SK-N-SH treated with all-trans-retinoic acid at 6 μM for 48 hours (cell line): ENCODE results near the gene TEKT2.

Experiments used
- ATAC-seq: fragments of 200-7000 bp; cut with Tn5 transposase; 3 replicates; pipeline ENCODE4 v1.9.1; 2020; ENCODE audit warnings: mild to moderate bottlenecking, moderate library complexity
- ARNTL ChIP-seq: fragments of 450-650 bp; formaldehyde crosslinking; IDR thresholded peaks from 2 replicates; pipeline ENCODE4 v1.5.0; 2020; ENCODE audit warnings: low read depth, mild to moderate bottlenecking, moderate library complexity, borderline replicate concordance
- BACH2 ChIP-seq: fragments of 250-450 bp; sonication (Bioruptor Pico); IDR thresholded peaks from 2 replicates; pipeline ENCODE4 v1.9.0; 2021; ENCODE audit warnings: mild to moderate bottlenecking, borderline replicate concordance
- CREB5 ChIP-seq: fragments of 250-450 bp; sonication (Bioruptor Pico); IDR thresholded peaks from 2 replicates; pipeline ENCODE4 v1.5.1; 2020; ENCODE audit warnings: low read depth, mild to moderate bottlenecking, moderate library complexity
- CSDC2 ChIP-seq: fragments of 250-450 bp; sonication (Bioruptor Pico); IDR thresholded peaks from 2 replicates; pipeline ENCODE4 v1.5.0; 2020; ENCODE audit warnings: mild to moderate bottlenecking, moderate library complexity
- ESRRG ChIP-seq: fragments of 250-450 bp; sonication (Bioruptor Pico); IDR thresholded peaks from 2 replicates; pipeline ENCODE4 v1.6.1; 2021; ENCODE audit warnings: mild to moderate bottlenecking
- GLIS3 ChIP-seq: fragments of 250-450 bp; sonication (Bioruptor Pico); IDR thresholded peaks from 2 replicates; pipeline ENCODE4 v1.5.0; 2020; ENCODE audit warnings: mild to moderate bottlenecking, moderate library complexity
- ISL1 ChIP-seq: fragments of 250-450 bp; sonication (Bioruptor Pico); IDR thresholded peaks from 2 replicates; pipeline ENCODE4 v2.1.2; 2022; ENCODE audit warnings: mild to moderate bottlenecking, moderate library complexity
- OSR1 ChIP-seq: fragments of 250-450 bp; sonication (Bioruptor Pico); IDR thresholded peaks from 2 replicates; pipeline ENCODE4 v1.8.0; 2022; ENCODE audit warnings: moderate library complexity, mild to moderate bottlenecking, inconsistent platforms
- POU6F1 ChIP-seq: fragments of 250-450 bp; sonication (Bioruptor Pico); IDR thresholded peaks from 2 replicates; pipeline ENCODE4 v1.8.0; 2021; ENCODE audit warnings: low read depth, mild to moderate bottlenecking, moderate library complexity, borderline replicate concordance
- PPARA ChIP-seq: fragments of 250-450 bp; sonication (Bioruptor Pico); IDR thresholded peaks from 2 replicates; pipeline ENCODE4 v1.5.0; 2020; ENCODE audit warnings: mild to moderate bottlenecking, borderline replicate concordance
- RARB ChIP-seq: fragments of 250-450 bp; sonication (Bioruptor Pico); IDR thresholded peaks from 2 replicates; pipeline ENCODE4 v1.8.0; 2021; ENCODE audit warnings: mild to moderate bottlenecking, moderate library complexity
- SNAI2 ChIP-seq: fragments of 250-450 bp; sonication (Bioruptor Pico); IDR thresholded peaks from 2 replicates; pipeline ENCODE4 v1.5.0; 2020; ENCODE audit warnings: mild to moderate bottlenecking, moderate library complexity
- TCF4 ChIP-seq: fragments of 250-450 bp; sonication (Bioruptor Pico); IDR thresholded peaks from 2 replicates; pipeline ENCODE4 v1.8.0; 2021; ENCODE audit warnings: mild to moderate bottlenecking, moderate library complexity, borderline replicate concordance
- TOX ChIP-seq: fragments of 250-450 bp; sonication (Bioruptor Pico); IDR thresholded peaks from 2 replicates; pipeline ENCODE4 v1.8.0; 2021; ENCODE audit warnings: mild to moderate bottlenecking, moderate library complexity, borderline replicate concordance
- TSHZ2 ChIP-seq: fragments of 250-450 bp; sonication (Bioruptor Pico); IDR thresholded peaks from 2 replicates; pipeline ENCODE4 v1.5.0; 2020; ENCODE audit warnings: mild to moderate bottlenecking, moderate library complexity
- ZFP3 ChIP-seq: fragments of 250-450 bp; sonication (Bioruptor Pico); IDR thresholded peaks from 2 replicates; pipeline ENCODE4 v1.5.0; 2020; ENCODE audit warnings: mild to moderate bottlenecking, moderate library complexity
- ZFP30 ChIP-seq: fragments of 450-650 bp; formaldehyde crosslinking; IDR thresholded peaks from 2 replicates; pipeline ENCODE4 v1.5.0; 2022; ENCODE audit warnings: mild to moderate bottlenecking, moderate library complexity
- ZNF565 ChIP-seq: fragments of 450-650 bp; formaldehyde crosslinking; conservative IDR thresholded peaks from 2 replicates; pipeline ENCODE4 v1.5.0; 2020; ENCODE audit warnings: low read depth, mild to moderate bottlenecking, moderate library complexity
- ZNF70 ChIP-seq: fragments of 450-650 bp; formaldehyde crosslinking; IDR thresholded peaks from 2 replicates; pipeline ENCODE4 v1.5.0; 2020; ENCODE audit warnings: mild to moderate bottlenecking, moderate library complexity
- ZNF8 ChIP-seq: fragments of 450-650 bp; formaldehyde crosslinking; IDR thresholded peaks from 2 replicates; pipeline ENCODE4 v1.5.0; 2020; ENCODE audit warnings: mild to moderate bottlenecking, moderate library complexity
- TF ChIP-seq, protein P1 (sequence below): fragments of 250-450 bp; sonication (Bioruptor Pico); IDR thresholded peaks from 2 replicates; pipeline ENCODE4 v1.5.1; 2021; ENCODE audit warnings: mild to moderate bottlenecking, moderate library complexity
- TF ChIP-seq, protein P2 (sequence below): fragments of 250-450 bp; sonication (Bioruptor Pico); IDR thresholded peaks from 2 replicates; pipeline ENCODE4 v1.8.0; 2020; ENCODE audit warnings: mild to moderate bottlenecking, moderate library complexity, borderline replicate concordance

Gene TEKT2

GRCh38 chr1:36114371-36114770 is 30.5 kb downstream of the TEKT2 start:
- TF ChIP-seq BACH2 (CRISPR knock-in tag) = no peak
- no peak for TF ChIP-seq ZNF8 (CRISPR knock-in tag)
- TF ChIP-seq OSR1 (CRISPR knock-in tag) = no peak
- no peak for TF ChIP-seq GLIS3 (CRISPR knock-in tag)
- no peak for TF ChIP-seq ESRRG (CRISPR knock-in tag)
- no peak for TF ChIP-seq ARNTL
- TF ChIP-seq ISL1 (CRISPR knock-in tag) = no peak
- TF ChIP-seq RARB = no peak
- no peak for TF ChIP-seq SNAI2
- no peak for TF ChIP-seq PPARA
- no peak for TF ChIP-seq TSHZ2 (CRISPR knock-in tag)
- no peak for TF ChIP-seq ZNF565
- TF ChIP-seq, protein P1, sequence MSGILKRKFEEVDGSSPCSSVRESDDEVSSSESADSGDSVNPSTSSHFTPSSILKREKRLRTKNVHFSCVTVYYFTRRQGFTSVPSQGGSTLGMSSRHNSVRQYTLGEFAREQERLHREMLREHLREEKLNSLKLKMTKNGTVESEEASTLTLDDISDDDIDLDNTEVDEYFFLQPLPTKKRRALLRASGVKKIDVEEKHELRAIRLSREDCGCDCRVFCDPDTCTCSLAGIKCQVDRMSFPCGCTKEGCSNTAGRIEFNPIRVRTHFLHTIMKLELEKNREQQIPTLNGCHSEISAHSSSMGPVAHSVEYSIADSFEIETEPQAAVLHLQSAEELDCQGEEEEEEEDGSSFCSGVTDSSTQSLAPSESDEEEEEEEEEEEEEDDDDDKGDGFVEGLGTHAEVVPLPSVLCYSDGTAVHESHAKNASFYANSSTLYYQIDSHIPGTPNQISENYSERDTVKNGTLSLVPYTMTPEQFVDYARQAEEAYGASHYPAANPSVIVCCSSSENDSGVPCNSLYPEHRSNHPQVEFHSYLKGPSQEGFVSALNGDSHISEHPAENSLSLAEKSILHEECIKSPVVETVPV (CRISPR knock-in tag) = no peak
- TF ChIP-seq TOX (CRISPR knock-in tag) = no peak
- TF ChIP-seq CSDC2 (CRISPR knock-in tag) = no peak
- TF ChIP-seq ZFP3 (CRISPR knock-in tag) = no peak
- no peak for ATAC-seq

- TF ChIP-seq CREB5 (CRISPR knock-in tag) = no peak
- TF ChIP-seq GLIS3 (CRISPR knock-in tag) = no peak
- no peak for TF ChIP-seq SNAI2
- peak; percentile 98 for TF ChIP-seq ZNF70 (CRISPR knock-in tag)
- TF ChIP-seq POU6F1 (CRISPR knock-in tag) = no peak
- TF ChIP-seq PPARA = no peak
- no peak for TF ChIP-seq TOX (CRISPR knock-in tag)
- TF ChIP-seq ZFP30 (CRISPR knock-in tag) = no peak
- TF ChIP-seq, protein P2, sequence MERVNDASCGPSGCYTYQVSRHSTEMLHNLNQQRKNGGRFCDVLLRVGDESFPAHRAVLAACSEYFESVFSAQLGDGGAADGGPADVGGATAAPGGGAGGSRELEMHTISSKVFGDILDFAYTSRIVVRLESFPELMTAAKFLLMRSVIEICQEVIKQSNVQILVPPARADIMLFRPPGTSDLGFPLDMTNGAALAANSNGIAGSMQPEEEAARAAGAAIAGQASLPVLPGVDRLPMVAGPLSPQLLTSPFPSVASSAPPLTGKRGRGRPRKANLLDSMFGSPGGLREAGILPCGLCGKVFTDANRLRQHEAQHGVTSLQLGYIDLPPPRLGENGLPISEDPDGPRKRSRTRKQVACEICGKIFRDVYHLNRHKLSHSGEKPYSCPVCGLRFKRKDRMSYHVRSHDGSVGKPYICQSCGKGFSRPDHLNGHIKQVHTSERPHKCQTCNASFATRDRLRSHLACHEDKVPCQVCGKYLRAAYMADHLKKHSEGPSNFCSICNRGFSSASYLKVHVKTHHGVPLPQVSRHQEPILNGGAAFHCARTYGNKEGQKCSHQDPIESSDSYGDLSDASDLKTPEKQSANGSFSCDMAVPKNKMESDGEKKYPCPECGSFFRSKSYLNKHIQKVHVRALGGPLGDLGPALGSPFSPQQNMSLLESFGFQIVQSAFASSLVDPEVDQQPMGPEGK (CRISPR knock-in tag) = peak; percentile 79; the same call in 1 of the 2 replicates
- no peak for TF ChIP-seq ISL1 (CRISPR knock-in tag)
- no peak for TF ChIP-seq TCF4 (CRISPR knock-in tag)
- peak; percentile 89 for ATAC-seq
These were observed 31.3 kb downstream of the TEKT2 start for GRCh38 chr1:36115200-36115669.

DNA sequence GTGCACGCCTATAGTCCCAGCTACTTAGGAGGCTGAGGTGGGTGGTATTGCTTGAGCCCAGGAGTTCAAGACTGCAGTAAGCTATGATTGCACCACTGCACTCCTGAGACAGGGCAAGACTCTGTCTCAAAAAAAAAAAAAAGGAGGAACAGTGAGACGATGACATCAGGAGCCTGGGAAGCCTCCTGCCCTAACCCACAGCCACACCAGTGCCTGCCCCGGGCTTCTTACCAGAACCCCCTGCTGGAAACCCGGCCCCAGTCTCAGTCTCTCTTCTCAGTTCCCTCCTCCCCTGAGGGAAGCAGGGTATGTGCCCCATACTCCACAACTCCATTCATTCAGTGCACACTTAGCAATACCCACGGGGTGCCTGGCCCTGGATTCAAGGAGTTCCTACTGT is 32.0 kb downstream of the TEKT2 start:
- peak; percentile 20; the same call in 2 of the 3 replicates for ATAC-seq
- TF ChIP-seq TSHZ2 (CRISPR knock-in tag) (no peak), ZNF70 (CRISPR knock-in tag) (no peak), SNAI2 (no peak), ZNF565 (no peak), TCF4 (CRISPR knock-in tag) (no peak), CSDC2 (CRISPR knock-in tag) (no peak), ZFP30 (CRISPR knock-in tag) (no peak), ZFP3 (CRISPR knock-in tag) (no peak), ESRRG (CRISPR knock-in tag) (no peak), BACH2 (CRISPR knock-in tag) (no peak), TOX (CRISPR knock-in tag) (no peak), ZNF8 (CRISPR knock-in tag) (no peak)
- TF ChIP-seq, protein P1 (CRISPR knock-in tag) = no peak
